Measurements from ENCODE around the gene UBA52. TPM values are rescaled to one million over a fixed set of nuclear protein-coding genes. Genes with fewer than 3 reads are reported as not detected.
"Not testable (repeated sequence)": the region's sequence is repeated elsewhere in the genome, so short reads cannot be mapped to it uniquely, and the experiment has no call there.

Gene UBA52
- total RNA-seq, 8 experiments from 2014 or later: 1,160 to 2,382 (median 1,457) TPM

GRCh38 chr19:18539372-18539771 is 32.3 kb upstream of the UBA52 start:
- peaks cover 3 to 10% of the 10 kb centered on the region in 2 donors for H3K4me1 ChIP-seq (replicated peaks in 1 of 2)
- WGBS, 10 experiments: 100% methylated on average over 2 of the region's 19 CpGs; no CpG with 5 or more reads in 9 of the 10 experiments
- in situ Hi-C loops (cut with MboI; ENCODE audit: low pct_unique_long_range_greater_than_20kb in 2 of 9, low sequenced_read_pairs in 9 of 9, unreplicated experiment in 9 of 9): no loop called here
- ATAC-seq (replicated peaks in 6 of 8): no peak
- no peak overlapping the region for H3K27ac ChIP-seq
- no peak overlapping the region for H3K4me3 ChIP-seq

GRCh38 chr19:18540200-18540599 is 31.5 kb upstream of the UBA52 start:
- in situ Hi-C loops (cut with MboI; ENCODE audit: low pct_unique_long_range_greater_than_20kb in 2 of 9, low sequenced_read_pairs in 9 of 9, unreplicated experiment in 9 of 9); H3K27ac ChIP-seq: not testable (repeated sequence)
- WGBS, 10 experiments: 40 to 83% (median 75%) methylated on average over 1 of the region's 1 CpG; no CpG with 5 or more reads in 7 of the 10 experiments

GRCh38 chr19:18541258-18541991 is 30.2 kb upstream of the UBA52 start:
- Histone ChIP-seq H3K27ac (no peak overlapping the region), H3K4me1 (replicated peaks in 1 of 2) (peaks cover 3 to 10% of the 10 kb centered on the region in 2 donors), H3K4me3 (no peak overlapping the region)
- in situ Hi-C loops (cut with MboI; ENCODE audit: low pct_unique_long_range_greater_than_20kb in 2 of 9, low sequenced_read_pairs in 9 of 9, unreplicated experiment in 9 of 9): no loop called here
- WGBS, 10 experiments: 0 to 100% (median 100%) methylated on average over 1 to 13 of the region's 21 CpGs; no CpG with 5 or more reads in 2 of the 10 experiments
- peak in 1 of 8 experiments; percentile 9 for ATAC-seq (replicated peaks in 6 of 8)

More at GRCh38 chr19:18540200-18540599, 31.5 kb upstream of the UBA52 start:
- not testable (repeated sequence) for ATAC-seq (replicated peaks in 6 of 8); H3K4me3 ChIP-seq
- peaks cover 3 to 10% of the 10 kb centered on the region in 2 donors for H3K4me1 ChIP-seq (replicated peaks in 1 of 2)

- in situ Hi-C loops (cut with MboI; ENCODE audit: low pct_unique_long_range_greater_than_20kb in 2 of 9, low sequenced_read_pairs in 9 of 9, unreplicated experiment in 9 of 9): no loop called here
- 20 to 100% (median 61%) methylated on average over 1 to 5 of the region's 11 CpGs; no CpG with 5 or more reads in 4 of the 10 experiments for WGBS, 10 experiments
- peak in 5 of 8 experiments; percentile 20 to 36 (median 24) for ATAC-seq (replicated peaks in 6 of 8)
- peaks cover 3 to 10% of the 10 kb centered on the region in 2 donors for H3K4me1 ChIP-seq (replicated peaks in 1 of 2)
- peak overlapping the region; percentile 50 to 71 for H3K27ac ChIP-seq
- peak overlapping the region; percentile 54 to 87 (median 60) for H3K4me3 ChIP-seq
Observed at GRCh38 chr19:18541992-18542940, 29.4 kb upstream of the UBA52 start.

GRCh38 chr19:18542941-18543813 is 28.5 kb upstream of the UBA52 start, which contains the start of gene FKBP8:
TSS of gene FKBP8 (minus strand) at chr19:18543573. CDS start at chr19:18541970, 1,603 bp downstream.
- Histone ChIP-seq H3K4me3 (peak within 1 kb of the TSS; percentile 54 to 87 (median 60)), H3K4me1 (replicated peaks in 1 of 2) (peaks cover 3 to 10% of the 10 kb centered on the region in 2 donors), H3K27ac (peak within 1 kb of the TSS; percentile 76 to 83)
- WGBS, 10 experiments: no CpG with 5 or more reads among the region's 86 CpGs
- ATAC-seq (replicated peaks in 6 of 8): peak; percentile 89 to 99 (median 93)
- in situ Hi-C loops (cut with MboI; ENCODE audit: low pct_unique_long_range_greater_than_20kb in 2 of 9, low sequenced_read_pairs in 9 of 9, unreplicated experiment in 9 of 9): no loop called here

- Histone ChIP-seq H3K4me1 (replicated peaks in 1 of 2) (peaks cover 3 to 10% of the 10 kb centered on the region in 2 donors), H3K27ac (peak overlapping the region in 1 of 2 donors; percentile 83), H3K4me3 (peak overlapping the region; percentile 54 to 87 (median 60))
- WGBS, 10 experiments: 0 to 60% (median 32%) methylated on average over 1 to 6 of the region's 12 CpGs; no CpG with 5 or more reads in 4 of the 10 experiments
- peak; percentile 26 to 88 (median 46) for ATAC-seq (replicated peaks in 6 of 8)
- in situ Hi-C loops (cut with MboI; ENCODE audit: low pct_unique_long_range_greater_than_20kb in 2 of 9, low sequenced_read_pairs in 9 of 9, unreplicated experiment in 9 of 9): no loop called here
Observed at GRCh38 chr19:18543814-18544475, 27.7 kb upstream of the UBA52 start.

GRCh38 chr19:18551631-18552030 is 20.0 kb upstream of the UBA52 start:
- ATAC-seq (replicated peaks in 6 of 8): no peak
- Histone ChIP-seq H3K27ac (no peak overlapping the region), H3K4me1 (replicated peaks in 1 of 2) (no peaks in the 10 kb centered on the region), H3K4me3 (no peak overlapping the region)
- in situ Hi-C loops (cut with MboI; ENCODE audit: low pct_unique_long_range_greater_than_20kb in 2 of 9, low sequenced_read_pairs in 9 of 9, unreplicated experiment in 9 of 9): no loop called here
- WGBS, 10 experiments: 40 to 92% (median 69%) methylated on average over 1 to 5 of the region's 6 CpGs; no CpG with 5 or more reads in 2 of the 10 experiments

GRCh38 chr19:18557411-18558201 is 14.1 kb upstream of the UBA52 start, which contains the start of gene KXD1:
TSS of gene KXD1 (plus strand) at chr19:18557870. CDS start at chr19:18562057, 4,187 bp downstream.
- Histone ChIP-seq H3K27ac (peak within 1 kb of the TSS; percentile 43 to 75), H3K4me1 (replicated peaks in 1 of 2) (peaks cover 0 to 5% of the 10 kb centered on the region in 2 donors), H3K4me3 (peak within 1 kb of the TSS; percentile 53 to 84 (median 69))
- in situ Hi-C loops (cut with MboI; ENCODE audit: low pct_unique_long_range_greater_than_20kb in 2 of 9, low sequenced_read_pairs in 9 of 9, unreplicated experiment in 9 of 9): no loop called here
- peak; percentile 96 to 99 (median 98) for ATAC-seq (replicated peaks in 6 of 8)
- WGBS, 10 experiments: 0 to 58% (median 2%) methylated on average over 1 to 29 of the region's 58 CpGs; no CpG with 5 or more reads in 4 of the 10 experiments

- ATAC-seq (replicated peaks in 6 of 8): peak in 4 of 8 experiments; percentile 3 to 9 (median 5)
- in situ Hi-C loops (cut with MboI; ENCODE audit: low pct_unique_long_range_greater_than_20kb in 2 of 9, low sequenced_read_pairs in 9 of 9, unreplicated experiment in 9 of 9): no loop called here
- peak overlapping the region; percentile 53 to 84 (median 69) for H3K4me3 ChIP-seq
- peak overlapping the region; percentile 43 to 75 for H3K27ac ChIP-seq
- H3K4me1 ChIP-seq (replicated peaks in 1 of 2): peaks cover 0 to 5% of the 10 kb centered on the region in 2 donors
- 0 to 10% (median 0%) methylated on average over 2 to 8 of the region's 11 CpGs; no CpG with 5 or more reads in 4 of the 10 experiments for WGBS, 10 experiments
Observed at GRCh38 chr19:18558202-18558555, 13.5 kb upstream of the UBA52 start.

GRCh38 chr19:18558604-18559003 is 13.1 kb upstream of the UBA52 start:
- in situ Hi-C loops (cut with MboI; ENCODE audit: low pct_unique_long_range_greater_than_20kb in 2 of 9, low sequenced_read_pairs in 9 of 9, unreplicated experiment in 9 of 9): no loop called here
- ATAC-seq (replicated peaks in 6 of 8): no peak
- Histone ChIP-seq H3K4me3 (peak overlapping the region; percentile 53 to 84 (median 69)), H3K4me1 (replicated peaks in 1 of 2) (peaks cover 0 to 5% of the 10 kb centered on the region in 2 donors), H3K27ac (peak overlapping the region in 1 of 2 donors; percentile 75)
- WGBS, 10 experiments: 0 to 100% (median 53%) methylated on average over 1 to 3 of the region's 3 CpGs; no CpG with 5 or more reads in 4 of the 10 experiments

- 0 to 86% (median 65%) methylated on average over 1 to 5 of the region's 5 CpGs; no CpG with 5 or more reads in 4 of the 10 experiments for WGBS, 10 experiments
- no peak overlapping the region for H3K4me3 ChIP-seq
- no peak overlapping the region for H3K27ac ChIP-seq
- in situ Hi-C loops (cut with MboI; ENCODE audit: low pct_unique_long_range_greater_than_20kb in 2 of 9, low sequenced_read_pairs in 9 of 9, unreplicated experiment in 9 of 9): no loop called here
- no peak for ATAC-seq (replicated peaks in 6 of 8)
- peaks cover 0 to 5% of the 10 kb centered on the region in 2 donors for H3K4me1 ChIP-seq (replicated peaks in 1 of 2)
Observed at GRCh38 chr19:18559685-18560084, 12.0 kb upstream of the UBA52 start.
